IPS-18c (cell line): Measurements from ENCODE around the gene ADARB1.

Experiments
- H3K4me3 ChIP-seq: 2 replicates; pipeline ENCODE4 v1.7.0; 2013; ENCODE audit warnings: low read depth, mild to moderate bottlenecking, low read length, moderate library complexity; ENCODE audit not compliant: insufficient read depth
- H3K9me3 ChIP-seq: one replicate; pipeline ENCODE4 v1.6.1; 2013; ENCODE audit warnings: mild to moderate bottlenecking, low read length, moderate library complexity; ENCODE audit not compliant: control insufficient read depth, insufficient read depth

The ADARB1 gene

GRCh38 chr21:45035477-45035848 lies 38.9 kb upstream of the ADARB1 start:
- Histone ChIP-seq H3K9me3 (no peaks in the 10 kb centered on the region), H3K4me3 (no peak overlapping the region)

GRCh38 chr21:45036630-45037029 lies 37.8 kb upstream of the ADARB1 start:
- no peaks in the 10 kb centered on the region for H3K9me3 ChIP-seq
- no peak overlapping the region for H3K4me3 ChIP-seq

- Histone ChIP-seq H3K9me3 (no peaks in the 10 kb centered on the region), H3K4me3 (no peak overlapping the region)
Observed at GRCh38 chr21:45037986-45038385, 36.4 kb upstream of the ADARB1 start.

GRCh38 chr21:45039317-45040156 lies 34.8 kb upstream of the ADARB1 start:
- H3K4me3 ChIP-seq: no peak overlapping the region

GRCh38 chr21:45040157-45040711 lies 34.1 kb upstream of the ADARB1 start:
- no peak overlapping the region for H3K4me3 ChIP-seq

More at GRCh38 chr21:45039317-45040156, 34.8 kb upstream of the ADARB1 start:
- H3K9me3 ChIP-seq: no peaks in the 10 kb centered on the region

GRCh38 chr21:45040739-45041138 lies 33.6 kb upstream of the ADARB1 start:
- Histone ChIP-seq H3K4me3 (no peak overlapping the region), H3K9me3 (peaks cover 3% of the 10 kb centered on the region)

More at GRCh38 chr21:45040157-45040711, 34.1 kb upstream of the ADARB1 start:
- H3K9me3 ChIP-seq: no peaks in the 10 kb centered on the region

GRCh38 chr21:45041351-45041805 lies 33.0 kb upstream of the ADARB1 start:
- no peak overlapping the region for H3K4me3 ChIP-seq
- peaks cover 6% of the 10 kb centered on the region for H3K9me3 ChIP-seq

- H3K9me3 ChIP-seq: peaks cover 6% of the 10 kb centered on the region
- H3K4me3 ChIP-seq: no peak overlapping the region
Observed at GRCh38 chr21:45041984-45042663, 32.3 kb upstream of the ADARB1 start.

- no peak overlapping the region for H3K4me3 ChIP-seq
- peaks cover 6% of the 10 kb centered on the region for H3K9me3 ChIP-seq
Observed at GRCh38 chr21:45042664-45043161, 31.7 kb upstream of the ADARB1 start.

GRCh38 chr21:45043541-45044020 lies 30.8 kb upstream of the ADARB1 start:
- H3K4me3 ChIP-seq: no peak overlapping the region
- peaks cover 6% of the 10 kb centered on the region for H3K9me3 ChIP-seq

GRCh38 chr21:45045481-45045880 lies 28.9 kb upstream of the ADARB1 start:
- Histone ChIP-seq H3K4me3 (no peak overlapping the region; the same call in 1 of the 2 replicates), H3K9me3 (peaks cover 9% of the 10 kb centered on the region)

GRCh38 chr21:45047257-45047656 lies 27.1 kb upstream of the ADARB1 start:
- Histone ChIP-seq H3K4me3 (no peak overlapping the region), H3K9me3 (peaks cover 9% of the 10 kb centered on the region)

- H3K9me3 ChIP-seq: peaks cover 9% of the 10 kb centered on the region
- H3K4me3 ChIP-seq: no peak overlapping the region
Observed at GRCh38 chr21:45048026-45048698, 26.2 kb upstream of the ADARB1 start.

- no peak overlapping the region for H3K4me3 ChIP-seq
- H3K9me3 ChIP-seq: peaks cover 9% of the 10 kb centered on the region
Observed at GRCh38 chr21:45048968-45049367, 25.4 kb upstream of the ADARB1 start.

GRCh38 chr21:45049714-45050344 lies 24.6 kb upstream of the ADARB1 start:
- Histone ChIP-seq H3K9me3 (peaks cover 9% of the 10 kb centered on the region), H3K4me3 (no peak overlapping the region)

- H3K4me3 ChIP-seq: no peak overlapping the region
- H3K9me3 ChIP-seq: peaks cover 9% of the 10 kb centered on the region
Observed at GRCh38 chr21:45050345-45050796, 24.0 kb upstream of the ADARB1 start.
